ENCODE results near the gene HDGF. TPM values are rescaled to one million over a fixed set of nuclear protein-coding genes. Genes with fewer than 3 reads are reported as not detected.

Gene HDGF
- total RNA-seq, 1 donor from 2014 or later: 112 TPM

DNA sequence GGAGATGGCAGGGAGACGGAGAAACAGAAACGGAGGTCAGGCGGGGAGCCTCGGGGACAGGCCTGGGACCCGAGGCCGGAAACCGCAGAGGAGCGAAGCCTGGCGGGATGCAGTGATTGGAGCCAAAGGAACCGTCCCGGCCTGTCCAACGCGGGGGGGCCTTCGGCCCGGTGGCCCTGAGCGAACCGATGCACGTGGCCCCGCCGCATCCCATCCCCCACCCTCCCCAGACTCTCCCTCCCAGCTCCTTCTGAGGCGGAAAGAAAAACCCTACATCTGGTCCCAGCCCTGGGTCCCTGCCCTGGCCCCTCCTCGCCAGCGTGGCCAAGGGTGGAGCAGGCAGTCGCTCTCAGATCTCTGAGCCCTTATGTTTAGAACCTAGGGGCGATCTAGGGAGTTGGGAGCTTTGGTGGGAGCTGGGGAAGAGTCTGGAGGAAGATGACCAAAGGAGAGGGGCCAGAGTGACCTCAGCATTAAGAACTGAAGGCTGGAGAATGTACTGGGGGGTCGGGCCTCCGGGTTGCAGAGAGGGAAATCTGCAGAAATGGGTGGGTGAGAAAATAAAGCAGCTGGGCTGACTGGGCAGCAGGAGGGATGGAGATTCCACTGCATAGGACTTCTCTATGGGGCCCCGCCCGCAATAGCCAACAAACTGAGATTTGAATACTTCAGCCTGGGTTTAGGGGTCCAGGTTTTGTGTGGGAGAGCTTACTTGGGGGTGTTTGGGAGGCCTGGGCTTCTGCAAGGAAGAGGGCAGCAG is 44.6 kb downstream of the HDGF start:
- intact Hi-C loops (cut with DNase I): no loop called here
- peak; percentile 91 for DNase-seq (ENCODE audit: low spot score)
- ATAC-seq: peak; percentile 83

DNA sequence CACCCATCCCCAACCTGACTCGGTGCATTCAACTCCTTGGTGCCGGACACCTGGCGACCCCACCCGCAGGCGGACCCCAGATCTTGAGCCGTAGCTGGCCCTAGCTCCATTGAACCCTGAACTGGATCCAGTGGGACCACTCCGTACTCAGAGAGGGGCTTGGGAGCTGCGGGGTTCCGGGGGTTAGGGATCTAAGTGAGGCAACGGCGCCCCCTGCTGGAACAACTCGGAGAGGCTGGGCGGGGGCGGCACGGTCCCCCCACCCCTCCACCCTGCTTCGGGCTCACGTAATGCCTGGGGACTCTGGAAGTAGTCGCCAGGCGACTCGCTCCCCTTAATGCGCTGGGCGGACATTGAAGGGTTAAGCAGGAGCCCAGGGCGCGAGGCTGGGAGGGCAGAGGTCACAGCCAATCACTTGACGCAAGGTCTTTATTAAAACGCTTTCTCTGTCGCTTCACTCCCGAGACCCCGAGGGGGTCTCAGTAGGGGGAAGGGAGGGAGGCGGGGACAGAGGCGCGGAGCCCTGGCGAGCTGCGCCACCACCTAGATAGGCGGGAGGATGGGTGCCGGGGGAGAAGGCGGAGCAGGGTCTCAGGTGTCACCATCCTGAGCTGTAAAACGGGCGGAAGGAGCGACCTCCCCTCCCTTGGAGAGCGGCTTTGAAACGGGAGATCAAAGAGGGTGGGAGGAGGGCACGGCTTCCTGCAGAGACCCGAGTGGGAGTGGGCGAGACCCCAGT is 45.4 kb downstream of the HDGF start:
- intact Hi-C loops (cut with DNase I): no loop called here
- DNase-seq (ENCODE audit: low spot score) (peak; percentile 86), ATAC-seq (peak; percentile 76)

DNA sequence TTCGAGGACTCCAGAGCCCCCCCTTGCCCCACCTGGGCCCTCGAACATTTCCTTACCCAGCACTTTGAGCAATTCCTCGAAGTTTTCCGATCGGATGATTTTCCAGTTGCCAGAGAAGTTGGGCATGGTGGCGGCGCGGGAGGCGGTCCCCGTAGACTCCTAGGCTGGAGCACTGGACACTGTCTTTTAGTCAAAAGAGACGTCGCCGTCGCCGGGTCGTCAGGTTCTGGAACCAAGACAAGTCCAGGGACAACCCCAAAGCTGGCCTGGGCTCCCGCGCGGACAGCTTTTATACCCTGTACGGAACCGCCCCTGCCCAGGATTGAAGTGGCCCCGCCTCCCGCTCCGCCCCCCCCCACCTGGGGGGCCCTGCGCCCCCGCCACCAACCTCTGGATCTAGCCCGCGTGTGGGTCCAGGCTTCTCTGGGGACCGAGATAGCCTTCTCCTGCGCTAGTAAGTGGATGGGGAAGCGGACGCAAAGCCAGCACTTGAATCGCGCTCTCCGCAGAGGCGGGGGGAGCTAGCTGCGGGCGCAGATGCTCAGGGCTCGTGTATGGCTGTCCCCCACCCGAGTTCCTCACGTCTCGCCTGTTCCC is 46.1 kb downstream of the HDGF start, which contains the start of gene CRABP2:
CRABP2 (minus strand) TSS at position 263 of the 597 bp plus-strand sequence; CDS start at position 126, 137 bp downstream.
- DNase-seq (ENCODE audit: low spot score) (peak; percentile 77), ATAC-seq (peak; percentile 11)
- intact Hi-C loops (cut with DNase I): no loop called here

DNA sequence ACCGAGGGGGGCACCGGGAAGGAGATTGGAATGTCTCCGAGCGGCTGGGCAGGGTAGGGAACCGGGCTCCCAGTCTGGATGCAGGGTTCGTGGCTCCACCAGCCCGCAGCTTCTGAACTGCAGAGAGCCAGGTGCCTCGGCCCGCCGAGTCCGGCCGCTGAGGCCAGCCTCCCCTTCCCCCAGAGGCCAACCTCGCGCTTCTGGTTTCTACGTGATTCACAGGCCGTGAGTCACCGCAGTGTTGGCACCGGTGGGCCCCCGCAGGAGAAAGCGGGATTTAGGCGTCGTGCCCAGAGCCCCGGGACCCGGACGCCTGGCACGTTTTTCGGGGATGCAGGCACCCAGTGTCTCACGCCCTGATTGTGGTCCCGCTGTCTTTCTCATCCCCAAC is 46.5 kb downstream of the HDGF start:
- peak; percentile 13 for ATAC-seq
- DNase-seq (ENCODE audit: low spot score): peak; percentile 80
- intact Hi-C loops (cut with DNase I): no loop called here

DNA sequence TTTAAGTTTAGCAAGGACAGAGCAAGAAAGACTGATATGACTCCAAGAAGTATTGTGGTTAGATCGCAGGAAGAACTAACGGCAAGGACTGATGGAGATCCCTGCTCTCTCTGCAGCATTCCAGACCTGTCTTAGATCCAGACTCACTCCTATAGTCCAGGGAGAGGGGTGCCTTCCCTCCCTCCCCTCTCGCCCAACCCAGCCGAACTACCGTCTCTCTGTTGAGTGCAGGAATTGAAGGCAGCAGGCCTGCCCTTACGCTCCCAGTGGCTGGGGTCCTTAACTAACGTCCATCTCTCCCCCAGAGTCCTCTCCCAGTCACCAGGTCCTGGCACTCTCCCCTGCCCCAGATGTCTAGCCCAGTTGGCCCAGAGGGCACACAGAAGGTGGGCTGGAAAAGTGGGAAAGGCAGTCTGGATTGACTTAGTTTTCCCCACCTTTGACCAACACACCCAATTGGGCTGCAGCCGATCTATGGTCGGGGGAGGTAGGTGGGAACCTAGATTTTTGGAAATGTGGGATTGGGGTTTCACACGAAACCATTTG is 47.2 kb downstream of the HDGF start:
- no peak for DNase-seq (ENCODE audit: low spot score)
- ATAC-seq: no peak
- intact Hi-C loops (cut with DNase I): no loop called here

DNA sequence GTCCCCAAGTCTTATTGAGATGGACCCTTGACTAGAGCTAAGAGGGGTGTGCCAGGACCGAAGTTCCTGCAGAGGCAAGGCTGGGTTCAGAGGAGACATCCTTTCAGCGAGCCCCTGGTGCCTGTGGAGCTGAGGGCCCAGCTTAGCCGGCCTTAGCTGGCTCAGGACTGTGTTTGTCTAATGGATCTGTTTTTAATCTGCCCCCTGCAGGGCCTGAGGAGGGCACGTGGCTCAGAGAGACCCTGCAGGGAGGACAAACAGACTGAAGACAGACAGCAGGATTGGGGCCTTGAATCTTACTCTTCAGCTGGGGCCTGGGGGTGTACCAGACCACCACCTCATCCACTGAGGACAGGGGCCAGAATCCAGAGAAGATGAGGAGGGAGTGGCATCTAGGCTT is 47.7 kb downstream of the HDGF start:
- ATAC-seq (no peak), DNase-seq (ENCODE audit: low spot score) (no peak)
- intact Hi-C loops (cut with DNase I): no loop called here

DNA sequence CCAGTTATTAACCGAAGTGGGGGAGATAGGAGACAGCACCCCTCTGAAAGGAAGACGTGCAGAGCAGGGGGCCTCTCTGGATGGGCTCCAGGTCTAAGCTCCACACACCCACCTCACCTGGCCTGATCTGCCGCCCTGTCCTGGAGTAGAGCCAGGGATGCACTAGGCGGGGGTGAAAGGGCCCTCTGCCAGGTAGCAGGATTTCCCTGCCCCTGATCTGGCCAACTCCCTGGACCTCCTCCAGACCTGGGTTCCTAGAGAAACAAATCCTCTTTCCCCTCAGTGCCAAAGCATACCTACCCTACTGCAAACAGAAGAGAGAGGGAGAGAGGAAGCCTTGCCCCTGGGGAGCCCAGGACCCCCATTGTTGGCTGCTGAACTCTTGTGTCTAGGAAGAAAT is 48.1 kb downstream of the HDGF start:
- DNase-seq (ENCODE audit: low spot score) (no peak), ATAC-seq (no peak)
- intact Hi-C loops (cut with DNase I): no loop called here

DNA sequence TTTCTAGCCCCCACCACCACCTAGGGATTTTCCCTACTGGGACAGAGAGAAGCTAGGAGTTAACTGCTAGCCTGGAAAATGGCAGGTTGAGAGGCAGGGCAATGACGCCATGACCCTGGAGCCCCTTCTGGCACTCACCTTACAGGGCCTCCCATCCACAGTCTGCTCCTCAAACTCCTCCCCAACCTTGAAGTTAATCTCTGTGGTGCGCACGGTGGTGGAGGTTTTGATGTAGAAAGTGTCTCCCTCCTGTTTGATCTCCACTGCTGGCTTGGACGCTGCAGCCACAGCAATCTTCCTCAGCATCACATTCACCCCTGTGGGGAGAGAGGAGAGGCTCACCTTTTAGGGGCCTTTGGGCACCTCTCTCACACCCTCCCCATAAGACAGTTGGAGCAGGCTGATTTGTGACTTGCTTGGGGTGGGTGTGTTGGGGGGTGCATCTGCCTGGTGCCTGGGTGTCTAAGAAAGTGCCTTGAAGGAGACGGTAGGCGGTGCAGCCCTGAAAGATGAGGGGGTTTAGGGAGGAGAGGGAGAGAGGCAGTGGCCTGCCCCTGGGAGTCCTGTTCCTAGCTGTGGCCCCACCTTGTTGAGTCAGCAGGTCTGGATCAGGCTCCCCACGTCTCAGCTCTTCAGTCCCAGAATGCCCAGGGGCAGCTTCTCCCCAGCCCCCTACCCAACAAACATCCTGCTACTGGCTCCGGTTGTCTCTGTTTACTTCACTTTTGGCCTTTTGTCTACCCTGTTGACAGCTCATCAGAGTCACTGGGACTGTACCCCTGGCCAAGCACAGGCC is 50.5 kb downstream of the HDGF start:
- intact Hi-C loops (cut with DNase I): no loop called here
- ATAC-seq: no peak
- no peak for DNase-seq (ENCODE audit: low spot score)

DNA sequence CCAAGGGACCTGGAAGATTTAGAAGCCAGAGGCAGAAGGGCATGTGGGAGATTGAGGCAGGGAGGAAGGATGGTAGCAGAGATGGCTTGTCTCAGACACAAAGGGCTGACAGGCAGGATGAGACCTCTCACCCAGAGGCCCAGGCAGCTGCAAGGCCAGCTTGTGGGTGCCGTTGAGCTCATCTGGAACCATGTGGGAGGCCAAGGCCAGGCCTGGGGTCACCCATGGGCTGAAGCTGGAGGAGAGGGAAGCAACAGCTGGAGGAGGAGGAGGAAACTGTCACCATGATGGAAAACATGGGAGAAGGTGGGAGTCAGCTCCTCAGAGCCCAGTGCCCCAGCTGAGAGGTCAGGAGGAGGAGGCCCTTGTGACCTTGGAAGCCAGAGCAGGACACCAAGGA is 52.5 kb downstream of the HDGF start:
- intact Hi-C loops (cut with DNase I): loop anchor here (10.0 kb wide), 1 partner anchor 166 kb away; the partner anchor contains the start of gene NTRK1
- no peak for DNase-seq (ENCODE audit: low spot score)
- ATAC-seq: no peak

DNA sequence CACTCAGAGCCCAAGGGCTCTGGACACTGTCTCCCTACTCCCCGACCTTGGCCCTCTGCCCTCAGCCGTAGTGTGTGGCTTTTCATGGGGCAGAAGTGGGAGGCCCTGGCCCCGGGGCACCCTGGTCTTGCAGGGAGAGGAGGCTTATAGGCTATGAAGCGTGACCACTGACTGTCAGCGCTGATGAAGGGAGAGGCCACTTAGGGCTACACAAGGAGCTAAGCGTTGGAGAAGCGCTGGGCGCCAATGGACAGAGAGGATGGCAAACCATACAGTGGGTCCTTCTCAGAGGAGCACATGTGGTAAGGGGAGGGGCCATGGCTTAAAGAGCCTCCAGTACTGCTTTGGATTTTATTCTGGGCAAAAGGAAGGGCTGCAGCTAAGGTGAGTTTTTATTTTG is 54.0 kb downstream of the HDGF start:
- intact Hi-C loops (cut with DNase I): loop anchor here (10.0 kb wide), 1 partner anchor 167 kb away; the partner anchor contains the start of gene NTRK1
- DNase-seq (ENCODE audit: low spot score) (no peak), ATAC-seq (no peak)

DNA sequence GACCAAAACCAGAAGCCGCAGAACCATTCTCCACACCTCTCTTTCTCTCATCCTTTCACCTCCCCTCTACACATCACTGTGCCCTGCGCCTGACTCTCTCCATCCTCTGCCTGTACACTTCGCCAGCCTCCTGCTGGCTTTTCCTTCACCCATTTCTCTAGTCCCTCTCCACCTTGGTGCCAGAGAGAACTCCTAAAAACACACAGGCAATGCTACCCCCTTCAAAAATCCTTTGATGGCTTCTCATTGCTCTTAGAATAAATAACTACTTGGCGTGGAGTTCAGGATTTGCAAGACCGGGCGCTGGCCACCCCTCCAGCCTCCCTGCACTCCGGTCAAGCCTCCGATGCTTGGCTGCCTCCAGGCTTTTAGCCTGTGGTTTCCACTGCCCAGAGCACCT is 54.7 kb downstream of the HDGF start:
- DNase-seq (ENCODE audit: low spot score): no peak
- intact Hi-C loops (cut with DNase I): loop anchor here (10.0 kb wide), 1 partner anchor 168 kb away; the partner anchor contains the start of gene NTRK1
- ATAC-seq: no peak

DNA sequence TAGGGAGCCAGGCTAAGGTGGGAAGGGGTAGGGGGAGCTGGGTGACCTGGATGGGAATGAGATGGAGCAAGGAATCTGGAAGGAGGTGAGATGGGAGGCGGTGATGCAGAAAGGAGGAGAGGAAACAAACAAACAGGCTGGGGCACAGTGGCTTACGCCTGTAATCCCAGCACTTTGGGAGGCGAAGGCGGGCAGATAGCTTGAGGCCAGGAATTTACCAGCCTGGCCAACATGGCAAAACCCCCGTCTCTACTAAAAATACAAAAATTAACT is 56.8 kb downstream of the HDGF start:
- intact Hi-C loops (cut with DNase I): loop anchor here (10.0 kb wide), 1 partner anchor 170 kb away; the partner anchor contains the start of gene NTRK1
- ATAC-seq: no peak
- DNase-seq (ENCODE audit: low spot score): no peak

DNA sequence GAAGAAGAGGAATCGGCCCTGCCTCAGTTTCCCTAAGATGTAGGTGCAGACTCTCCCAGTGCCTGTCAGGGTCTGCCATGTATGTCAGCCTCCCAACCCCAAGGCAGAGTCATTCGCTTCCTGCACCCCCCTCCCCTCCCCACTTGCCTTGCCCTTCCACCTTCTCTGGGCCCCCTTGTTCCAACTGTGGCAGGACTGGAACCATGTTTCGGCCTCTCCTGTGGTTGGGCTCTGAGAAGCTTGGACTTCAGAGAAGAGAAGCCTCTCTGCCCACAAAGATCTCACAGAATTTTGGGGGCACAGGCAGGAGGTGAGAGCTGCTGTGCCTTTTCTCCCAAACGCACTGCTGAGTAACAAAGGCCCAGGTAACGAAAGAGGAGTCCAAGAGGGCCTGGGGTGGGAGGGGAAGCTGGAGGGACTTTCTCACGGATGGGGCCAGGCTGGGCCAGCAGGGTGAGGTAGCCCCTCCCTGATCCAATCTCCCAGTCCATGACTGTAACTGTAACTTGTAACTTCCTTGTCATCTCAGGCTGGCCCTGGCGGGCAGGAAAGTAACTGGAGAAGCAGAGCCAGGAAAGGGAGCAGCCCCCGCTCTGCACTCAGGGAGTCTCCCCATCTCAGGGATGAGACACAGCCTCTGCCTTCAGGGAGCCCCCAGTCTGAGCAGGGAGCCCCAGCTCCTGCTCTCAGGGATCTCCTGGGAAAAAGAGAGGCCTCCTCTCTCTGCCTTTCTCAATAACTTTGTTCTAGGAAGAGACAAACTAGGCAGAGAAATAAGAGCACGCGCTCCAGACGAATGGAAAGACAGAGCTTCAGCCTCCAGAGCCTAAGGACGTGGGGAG is 57.4 kb downstream of the HDGF start:
- intact Hi-C loops (cut with DNase I): loop anchor here (10.0 kb wide), 1 partner anchor 171 kb away; the partner anchor contains the start of gene NTRK1
- DNase-seq (ENCODE audit: low spot score): no peak

DNA sequence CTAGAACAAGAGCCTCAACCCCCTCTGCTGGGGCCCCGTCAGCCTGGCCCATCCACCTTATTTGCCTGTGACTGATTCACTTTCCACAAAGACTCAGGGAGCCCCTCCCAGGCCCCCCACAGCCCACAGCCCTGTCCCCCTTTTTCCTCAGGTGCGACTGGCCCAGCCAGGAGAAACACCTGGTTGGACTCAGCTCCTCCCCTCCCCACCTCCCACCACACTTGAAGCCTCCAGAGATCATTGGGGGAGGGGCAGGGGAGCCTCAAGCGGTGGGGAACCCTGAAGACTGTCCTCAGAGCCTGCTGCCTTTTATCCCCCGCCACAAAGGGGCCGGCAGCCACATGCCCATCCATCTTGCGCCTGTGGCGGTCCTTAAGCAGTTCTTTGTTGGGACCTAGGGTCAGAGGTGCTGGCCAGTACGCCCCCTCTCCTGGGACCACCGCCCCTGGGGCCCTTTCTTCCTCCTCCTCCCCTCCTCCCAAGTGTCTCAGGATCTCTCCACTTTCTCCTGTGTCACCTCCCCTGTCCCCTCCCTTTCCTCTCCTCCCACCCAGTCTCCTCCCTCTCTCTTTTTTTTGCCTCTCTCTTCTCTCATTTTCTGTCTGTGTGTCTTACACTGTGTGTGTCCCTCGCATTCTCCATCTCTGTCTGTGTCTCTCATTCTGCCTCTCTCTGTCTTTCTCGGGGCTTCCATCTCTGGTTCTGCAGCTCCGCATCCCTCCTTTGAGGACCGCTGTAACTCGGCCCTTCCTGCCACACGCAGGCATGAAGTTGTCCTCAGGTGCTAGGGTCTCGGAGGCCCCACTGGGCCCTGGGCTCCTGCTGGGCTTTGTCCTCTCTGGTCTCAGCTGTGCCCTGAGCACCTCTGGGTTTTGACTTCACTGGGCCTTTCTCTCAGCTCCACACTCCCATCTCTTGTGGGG is 58.3 kb downstream of the HDGF start:
- intact Hi-C loops (cut with DNase I): loop anchor here (10.0 kb wide), 1 partner anchor 172 kb away; the partner anchor contains the start of gene NTRK1
- ATAC-seq: no peak

More for the DNA sequence above, 57.4 kb downstream of the HDGF start:
- no peak for ATAC-seq

DNA sequence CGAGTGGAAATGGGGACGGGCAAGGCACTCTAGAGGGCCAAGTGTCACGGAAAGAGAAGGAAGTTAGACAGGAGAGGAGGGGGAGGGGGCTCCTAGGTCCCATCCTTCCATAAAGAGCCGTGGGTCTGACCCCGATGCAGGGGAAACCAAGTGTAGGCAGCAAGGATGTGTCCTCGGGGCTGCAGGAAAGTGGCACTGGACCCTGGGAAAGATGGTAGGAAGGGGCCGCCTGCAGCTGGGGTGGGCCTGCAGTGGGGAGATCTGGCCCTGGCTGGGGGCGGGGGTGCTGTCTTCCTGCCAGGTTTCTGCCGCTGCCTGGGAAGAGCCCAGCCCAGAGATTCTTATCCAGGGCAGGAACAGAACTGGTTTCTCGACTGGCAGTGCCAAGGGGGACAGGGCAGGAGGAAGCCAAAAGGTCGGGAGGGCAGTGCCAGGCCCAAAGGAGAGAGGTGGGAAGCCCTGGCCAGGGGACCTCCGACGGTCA is 59.0 kb downstream of the HDGF start:
- intact Hi-C loops (cut with DNase I): loop anchor here (10.0 kb wide), 1 partner anchor 172 kb away; the partner anchor contains the start of gene NTRK1
- DNase-seq (ENCODE audit: low spot score) (no peak), ATAC-seq (no peak)

More for the DNA sequence above, 58.3 kb downstream of the HDGF start:
- no peak for DNase-seq (ENCODE audit: low spot score)

Data from sciatic nerve (tissue), 2 donors.